Activated gamma-delta T cell (primary cell): ENCODE data around the gene IGSF3.
"Not testable (repeated sequence)": the region's sequence is repeated elsewhere in the genome, so short reads cannot be mapped to it uniquely, and the experiment has no call there.

ENCODE experiments used
- DNase-seq: peaks from one replicate; lab custom pipeline; 2025; lab: John Stamatoyannopoulos, UW

The IGSF3 gene

DNA sequence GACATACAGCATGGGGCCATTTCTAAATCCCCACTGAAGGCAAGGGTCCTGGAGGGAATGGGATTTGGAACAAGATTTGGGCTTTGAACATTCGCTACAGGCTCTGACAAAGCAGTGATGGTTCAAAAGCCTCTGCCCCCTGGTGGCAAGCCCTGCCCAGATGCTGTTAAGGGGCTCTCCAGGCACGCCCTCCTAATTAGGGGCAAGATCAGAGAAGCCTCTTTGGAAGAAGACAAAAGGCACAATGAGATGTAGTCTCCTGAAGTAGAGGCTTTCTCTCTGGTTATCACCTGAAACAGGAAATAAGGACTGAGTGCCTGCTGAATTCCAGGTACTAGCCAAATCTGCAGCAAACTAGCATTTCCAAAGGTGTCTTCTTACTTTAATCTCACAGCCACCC is 37.5 kb downstream of the IGSF3 start:
- not testable (repeated sequence) for DNase-seq

DNA sequence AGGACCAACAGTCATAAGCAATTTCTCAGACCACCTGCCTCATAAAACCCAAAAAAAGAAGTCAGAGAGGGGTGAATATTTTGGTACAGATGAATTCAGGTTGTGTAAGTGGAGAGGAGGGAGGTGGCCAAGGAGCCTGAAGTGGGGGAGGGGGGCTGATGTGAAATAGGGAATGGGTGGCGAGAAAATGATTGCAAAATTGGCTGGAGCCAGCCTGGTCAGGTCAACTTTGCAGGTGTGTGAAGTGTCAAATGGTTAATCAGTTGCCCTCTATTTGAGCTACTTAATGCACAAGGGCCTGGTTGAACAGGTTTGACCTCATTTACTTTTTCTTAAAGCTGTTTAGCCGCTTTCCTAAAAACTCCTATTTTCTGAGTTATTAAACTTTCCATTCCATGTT is 38.1 kb downstream of the IGSF3 start:
- DNase-seq = not testable (repeated sequence)

- no peak for DNase-seq
These were observed 39.1 kb downstream of the IGSF3 start for GRCh38 chr1:116628448-116628847.

DNA sequence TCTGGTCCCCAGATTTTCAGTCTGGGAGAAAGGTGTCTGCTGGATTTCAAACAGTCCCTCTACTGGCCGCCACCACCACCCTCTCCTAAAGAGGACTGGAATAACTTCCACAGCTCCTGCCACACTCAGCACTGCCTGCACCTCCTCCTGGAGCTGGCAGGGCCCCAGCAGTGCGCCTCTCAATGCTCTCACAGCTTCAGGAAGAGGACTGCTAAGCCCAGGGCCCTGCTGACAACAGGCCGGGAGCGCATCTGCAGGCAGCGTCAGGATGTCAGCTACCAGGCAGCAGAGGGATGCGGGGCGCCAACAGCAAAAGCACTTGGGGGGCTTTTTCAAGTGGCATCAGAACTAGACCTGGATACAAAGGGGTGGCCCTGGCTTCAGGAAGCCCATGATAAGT is 40.2 kb downstream of the IGSF3 start:
- not testable (repeated sequence) for DNase-seq

GRCh38 chr1:116626915-116627314 is 40.6 kb downstream of the IGSF3 start:
- not testable (repeated sequence) for DNase-seq

- DNase-seq = not testable (repeated sequence)
These were observed 42.4 kb downstream of the IGSF3 start for GRCh38 chr1:116625155-116625554.

GRCh38 chr1:116624040-116624439 is 43.5 kb downstream of the IGSF3 start:
- DNase-seq = no peak

GRCh38 chr1:116622496-116622895 is 45.0 kb downstream of the IGSF3 start:
- DNase-seq = not testable (repeated sequence)

DNA sequence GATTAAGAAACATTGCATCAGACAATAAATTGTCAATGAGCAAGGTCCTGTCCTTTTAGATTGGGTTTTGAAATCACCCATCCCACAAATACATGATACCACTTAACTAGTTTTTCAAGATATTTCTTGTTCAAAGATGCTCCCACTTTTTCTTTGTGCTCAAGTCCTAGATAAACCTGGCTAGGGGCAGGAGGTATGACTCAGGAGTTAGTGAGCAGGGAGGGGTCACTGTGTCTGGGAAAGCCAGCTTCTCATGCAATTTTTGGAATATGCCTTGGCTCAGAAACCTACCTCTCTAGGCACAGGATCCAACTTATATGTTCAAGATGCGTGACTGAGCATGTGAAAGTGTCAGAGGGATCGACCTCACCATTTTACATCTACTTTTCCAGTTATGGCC is 45.8 kb downstream of the IGSF3 start:
- DNase-seq = not testable (repeated sequence)

DNA sequence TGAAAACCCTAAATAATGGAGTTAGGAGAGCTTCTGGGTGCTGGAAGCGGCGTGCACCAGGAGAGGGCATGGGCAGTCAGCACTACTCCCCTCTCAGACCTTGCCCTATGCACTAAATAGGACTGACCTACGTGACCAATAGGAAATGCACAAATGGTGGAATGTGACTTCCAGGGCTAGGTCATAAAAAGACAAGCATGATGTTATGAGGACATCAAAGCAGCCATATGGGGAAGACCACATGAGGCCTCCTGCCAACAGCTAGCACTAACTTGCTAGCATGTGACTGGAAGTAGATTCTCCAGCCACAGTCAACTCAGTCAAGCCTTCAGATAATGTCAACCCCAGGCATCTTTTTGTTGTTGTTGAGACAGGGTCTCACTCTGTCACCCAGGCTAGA is 47.1 kb downstream of the IGSF3 start:
- not testable (repeated sequence) for DNase-seq

- not testable (repeated sequence) for DNase-seq
These were observed 48.4 kb downstream of the IGSF3 start for GRCh38 chr1:116619106-116619505.

DNA sequence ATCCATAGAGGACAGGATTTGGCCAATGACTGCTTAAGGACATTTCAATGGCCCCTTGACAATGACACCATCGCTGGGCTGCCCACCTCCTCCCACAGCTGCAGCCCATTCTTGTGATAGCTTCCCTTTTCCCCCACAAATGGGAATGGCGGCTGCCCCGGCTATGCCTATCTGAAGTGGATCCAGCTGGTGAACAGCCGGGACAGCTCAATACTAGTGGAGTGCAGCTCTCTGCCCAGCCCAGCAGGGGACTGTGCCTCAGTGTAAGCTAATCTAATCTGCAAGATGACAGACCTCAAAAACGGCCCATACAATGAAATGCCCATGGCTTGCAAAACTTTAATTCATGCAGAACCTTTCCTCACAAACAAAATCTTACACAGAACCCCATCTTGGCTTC is 49.7 kb downstream of the IGSF3 start:
- not testable (repeated sequence) for DNase-seq

GRCh38 chr1:116613825-116614224 is 53.7 kb downstream of the IGSF3 start:
- not testable (repeated sequence) for DNase-seq

DNA sequence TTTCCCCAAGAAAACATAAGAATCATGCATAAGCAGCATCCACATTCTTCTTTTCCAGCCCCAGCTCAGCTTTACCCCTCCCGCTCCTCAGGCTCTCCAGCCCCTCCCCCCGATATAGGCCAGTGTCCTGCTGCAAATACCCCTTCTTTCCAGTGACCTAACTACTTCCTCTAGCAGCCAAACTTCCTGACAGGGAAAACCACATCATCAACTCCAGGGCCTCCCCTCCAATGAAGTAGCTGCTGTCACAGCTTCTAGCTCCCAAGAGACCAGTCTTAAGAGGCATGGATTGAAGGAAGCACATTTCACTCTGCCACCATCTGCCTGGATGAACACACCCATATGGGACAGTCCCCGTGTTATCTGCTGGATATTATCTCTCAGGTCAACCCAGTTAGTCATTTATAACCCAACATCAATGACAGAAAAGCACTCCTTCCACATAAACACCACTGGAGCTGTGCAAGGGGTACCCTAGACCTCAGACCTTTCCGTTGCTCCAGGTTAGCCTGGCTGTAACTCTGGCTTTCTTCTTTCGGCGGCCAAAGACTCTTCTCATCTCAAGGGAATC is 57.6 kb downstream of the IGSF3 start:
- DNase-seq = not testable (repeated sequence)

DNA sequence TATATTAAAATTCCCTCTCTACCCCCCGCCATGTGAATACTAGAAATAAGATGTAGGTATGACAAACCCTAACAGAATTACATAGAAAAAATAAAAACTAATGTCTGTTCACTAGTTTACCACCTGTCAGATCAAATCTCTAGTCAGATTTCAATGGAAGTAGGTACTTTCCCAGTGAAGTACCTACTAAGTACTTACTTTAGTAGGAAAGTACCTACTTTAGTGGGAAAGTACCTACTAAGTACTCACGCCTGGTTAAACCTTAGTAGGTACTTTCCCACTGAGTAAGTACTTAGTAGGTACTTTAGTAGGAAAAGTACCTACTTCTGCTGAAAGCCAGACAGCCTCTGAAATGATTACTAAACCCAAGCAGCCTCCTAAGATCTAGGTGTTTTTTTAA is 58.7 kb downstream of the IGSF3 start:
- not testable (repeated sequence) for DNase-seq

GRCh38 chr1:116608151-116608550 is 59.4 kb downstream of the IGSF3 start:
- DNase-seq = not testable (repeated sequence)

GRCh38 chr1:116607463-116607862 is 60.1 kb downstream of the IGSF3 start:
- not testable (repeated sequence) for DNase-seq

DNA sequence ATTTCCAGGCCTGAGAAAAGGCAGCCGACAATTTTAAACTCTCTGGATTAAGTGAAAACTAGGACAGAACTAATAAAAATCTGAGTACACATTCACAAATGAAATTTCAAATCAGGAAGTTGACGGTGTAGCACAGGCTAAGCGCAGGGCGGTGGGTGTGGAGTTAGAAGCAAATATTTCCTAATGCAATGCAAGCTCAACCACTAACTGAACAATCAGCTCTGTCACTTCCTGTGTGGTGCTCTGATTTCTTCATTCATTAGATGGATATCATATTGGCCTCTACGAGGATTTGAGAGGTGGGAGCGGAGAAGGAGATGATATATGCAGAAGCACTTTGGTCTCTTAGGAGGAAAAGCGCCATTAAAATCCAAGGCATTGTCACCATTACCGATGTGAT is 61.5 kb downstream of the IGSF3 start:
- DNase-seq = not testable (repeated sequence)

GRCh38 chr1:116605315-116605714 is 62.2 kb downstream of the IGSF3 start:
- no peak for DNase-seq

- not testable (repeated sequence) for DNase-seq
These were observed 63.1 kb downstream of the IGSF3 start for GRCh38 chr1:116604408-116604807.

DNA sequence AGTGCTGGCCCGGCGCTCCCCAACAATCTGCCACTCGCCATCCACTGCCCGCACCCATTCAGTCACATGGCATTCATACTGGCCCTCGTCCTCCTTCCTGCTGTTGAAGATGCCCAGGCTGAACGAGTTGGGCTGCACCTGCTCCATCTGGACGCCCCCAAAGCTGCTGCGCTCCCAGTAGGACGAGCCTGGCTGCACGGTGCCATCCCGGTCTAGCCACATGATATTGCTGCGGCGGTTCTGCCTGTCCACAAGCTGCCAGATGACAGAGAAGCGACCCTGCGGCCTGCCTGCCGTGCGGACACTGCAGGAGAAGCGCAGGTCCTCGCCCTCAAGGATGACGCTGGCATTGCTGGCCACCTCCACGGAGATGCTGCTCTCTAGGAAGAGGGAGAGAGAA is 63.9 kb downstream of the IGSF3 start:
- not testable (repeated sequence) for DNase-seq

GRCh38 chr1:116599369-116599768 is 68.2 kb downstream of the IGSF3 start:
- DNase-seq = not testable (repeated sequence)

GRCh38 chr1:116598420-116599036 is 69.0 kb downstream of the IGSF3 start:
- DNase-seq = not testable (repeated sequence)

GRCh38 chr1:116597388-116597787 is 70.1 kb downstream of the IGSF3 start:
- not testable (repeated sequence) for DNase-seq
